ENCODE measurements around the gene PRPH. TPM values are rescaled to one million over a fixed set of nuclear protein-coding genes. Genes with fewer than 3 reads are reported as not detected.

Gene PRPH
- total and polyA plus RNA-seq, 5 donors, result 0.57 to 2.0 (median 0.94) TPM

Other genes starting within 250 kb of the PRPH start
- 10 to 100 TPM; 38.8 to 53.5 (median 46.2) TPM for gene KMT2D, start 234.4 kb upstream of the PRPH start, total RNA-seq
- gene KMT2D, start 234.4 kb upstream of the PRPH start, polyA plus RNA-seq, result 43.1 TPM
- gene RHEBL1, start 225.2 kb upstream of the PRPH start, total RNA-seq, result under 1 TPM in 2 of 4 donors, not detected in 2; 0.21 to 0.31 TPM
- gene RHEBL1, start 225.2 kb upstream of the PRPH start, polyA plus RNA-seq, result 0.59 TPM
- 1 to 10 TPM in 1 of 4 donors, under 1 TPM in 3; 0.35 to 1.7 (median 0.68) TPM for gene DHH, start 200.3 kb upstream of the PRPH start, total RNA-seq
- gene DHH, start 200.3 kb upstream of the PRPH start, polyA plus RNA-seq, result 0.54 TPM
- gene LMBR1L, start 184.3 kb upstream of the PRPH start, total RNA-seq, result 10 to 100 TPM; 26.7 to 45.3 (median 34.6) TPM
- gene LMBR1L, start 184.3 kb upstream of the PRPH start, polyA plus RNA-seq, result 25.6 TPM
- gene TUBA1B, start 163.8 kb upstream of the PRPH start, total RNA-seq, result 100 to 1,000 TPM; 170 to 515 (median 413) TPM
- gene TUBA1B, start 163.8 kb upstream of the PRPH start, polyA plus RNA-seq, result 395 TPM
- 100 to 1,000 TPM in 2 of 4 donors, 10 to 100 TPM in 2; 75.6 to 136 (median 112) TPM for gene TUBA1A, start 106.1 kb upstream of the PRPH start, total RNA-seq
- 149 TPM for gene TUBA1A, start 106.1 kb upstream of the PRPH start, polyA plus RNA-seq
- gene TUBA1C, start 30.1 kb upstream of the PRPH start, total RNA-seq, result 10 to 100 TPM; 34.2 to 71.7 (median 66.7) TPM
- 106 TPM for gene TUBA1C, start 30.1 kb upstream of the PRPH start, polyA plus RNA-seq
- 1 to 10 TPM in 1 of 4 donors, under 1 TPM in 2, not detected in 1; 0.65 to 1.7 (median 0.93) TPM for gene TROAP, start 28.1 kb downstream of the PRPH start, total RNA-seq
- gene TROAP, start 28.1 kb downstream of the PRPH start, polyA plus RNA-seq, result 0.25 TPM
- not detected for gene C1QL4, start 42.0 kb downstream of the PRPH start, total RNA-seq
- gene C1QL4, start 42.0 kb downstream of the PRPH start, polyA plus RNA-seq, result not detected
- under 1 TPM; 0.24 to 0.86 (median 0.44) TPM for gene DNAJC22, start 51.7 kb downstream of the PRPH start, total RNA-seq
- 0.09 TPM for gene DNAJC22, start 51.7 kb downstream of the PRPH start, polyA plus RNA-seq
- 10 to 100 TPM in 1 of 4 donors, 1 to 10 TPM in 3; 8.4 to 10.3 (median 9.1) TPM for gene SPATS2, start 72.3 kb downstream of the PRPH start, total RNA-seq
- 5.5 TPM for gene SPATS2, start 72.3 kb downstream of the PRPH start, polyA plus RNA-seq
- 1 to 10 TPM in 3 of 4 donors, under 1 TPM in 1; 0.75 to 4.4 (median 1.2) TPM for gene KCNH3, start 243.9 kb downstream of the PRPH start, total RNA-seq
- gene KCNH3, start 243.9 kb downstream of the PRPH start, polyA plus RNA-seq, result 1.6 TPM

Measured in right cardiac atrium (tissue), 5 donors.